Measurements from ENCODE around the gene SHANK1.

The SHANK1 gene

DNA sequence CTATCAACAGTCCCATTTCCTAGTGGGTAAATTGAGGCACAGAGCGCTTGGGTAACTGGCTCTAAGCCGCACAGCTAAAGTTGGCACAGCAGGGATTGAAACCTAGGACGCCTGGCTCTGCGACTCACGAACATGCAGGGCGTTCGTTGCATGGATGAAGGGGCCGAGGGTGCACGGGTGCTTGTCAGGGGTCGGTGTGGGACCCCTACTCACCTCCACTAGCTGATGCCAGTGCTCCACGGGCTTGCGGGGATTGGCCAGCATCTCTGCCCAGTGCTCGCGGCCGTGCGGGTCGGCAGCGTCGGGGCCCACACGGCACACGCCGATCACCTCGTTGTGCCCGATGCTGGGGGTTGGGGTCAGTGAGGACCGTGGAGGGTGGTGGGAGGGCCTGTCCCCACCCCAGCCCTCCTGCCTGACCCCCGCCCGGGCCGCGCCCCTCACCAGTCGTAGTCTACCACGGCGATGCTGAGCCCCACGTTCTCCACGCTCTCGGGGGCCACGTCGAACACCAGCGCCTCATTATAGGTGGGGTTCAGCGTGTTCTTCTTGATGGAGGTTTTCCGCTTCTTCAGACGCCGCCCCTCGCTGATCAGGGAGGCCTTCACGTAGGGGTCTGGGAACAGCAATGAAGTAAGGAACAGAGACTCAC lies 94.5 kb downstream of the SHANK1 start:
- no peak for TF ChIP-seq TAF1 (IDR thresholded peaks at IDR 0.05; ENCODE audit: borderline replicate concordance, insufficient read depth, low read length)
- no peak for TF ChIP-seq POLR2AphosphoS5 (IDR thresholded peaks at IDR 0.05; ENCODE audit: low read depth, low read length)
- no peak for TF ChIP-seq FOXP2 (optimal IDR thresholded peaks at IDR 0.05; ENCODE audit: borderline replicate concordance, extremely low read depth, extremely low read length, insufficient read depth)
- TF ChIP-seq REST (IDR thresholded peaks at IDR 0.05; ENCODE audit: insufficient read depth in 1 of 2, low read depth in 2 of 2, low read length in 2 of 2), result no peak

Data from PFSK-1 (cell line).